ENCODE measurements around the gene BICDL2. TPM values are rescaled to one million over a fixed set of nuclear protein-coding genes. Genes with fewer than 3 reads are reported as not detected.
"Not testable (repeated sequence)": the region's sequence is repeated elsewhere in the genome, so short reads cannot be mapped to it uniquely, and the experiment has no call there.

BICDL2 gene
- polyA plus RNA-seq (ENCODE audit: insufficient read length in 12 of 12), result 1 to 10 TPM in 4 of 12 donors, not detected in 8; 1.0 to 7.7 (median 2.8) TPM
- long read RNA-seq, donor 1, partial matches to known transcripts, result 0 of 5 reads
- long read RNA-seq, donor 1, other reads (novel, unspliced or antisense), result 0 of 5 reads
- long read RNA-seq, donor 2, result 0 reads
- long read RNA-seq, donor 3, result 0 reads
- long read RNA-seq, donor 4, result 0 reads
- long read RNA-seq, donor 5, result 0 reads
- long read RNA-seq, donor 6, result 0 reads
- long read RNA-seq, donor 7, result 0 reads
- long read RNA-seq, donor 8, result 0 reads
- long read RNA-seq, donor 9, result 0 reads
- long read RNA-seq, donor 10, result 0 reads
- long read RNA-seq, donor 11, result 0 reads

DNA sequence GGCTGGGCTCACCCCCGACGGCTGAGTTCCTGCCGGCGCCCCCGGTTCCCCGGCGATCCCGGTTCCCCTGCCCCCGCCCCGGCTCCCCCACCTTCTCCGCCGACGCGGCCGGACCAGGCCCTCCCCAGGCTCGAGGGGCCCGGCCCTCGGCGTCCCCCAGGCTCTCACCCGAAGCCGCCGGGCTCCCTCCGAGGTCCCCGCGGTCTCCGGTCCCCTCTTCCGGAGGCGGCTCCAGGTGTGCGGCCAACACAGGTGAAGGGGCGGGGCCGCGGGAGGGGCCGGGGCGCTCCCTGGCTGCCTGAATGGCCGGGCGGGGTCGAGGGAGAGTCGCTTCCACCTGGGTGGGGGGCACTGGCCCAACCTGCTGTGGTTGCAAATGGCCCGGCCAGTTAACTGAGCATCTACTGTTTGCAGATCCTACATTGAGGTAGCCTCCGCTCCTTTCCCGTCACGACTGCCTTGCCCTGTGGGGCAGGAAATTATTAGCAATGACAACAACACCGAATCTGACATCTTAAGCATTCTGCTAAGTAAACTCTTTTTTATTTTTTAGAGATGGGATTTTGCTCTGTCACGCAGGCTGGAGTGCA, at the start of gene BICDL2:
Gene BICDL2, minus strand, starts transcription at position 219 of the 590 bp plus-strand sequence. CDS start 1,448 bp downstream, outside the sequence.
- DNase-seq, result no peak

DNA sequence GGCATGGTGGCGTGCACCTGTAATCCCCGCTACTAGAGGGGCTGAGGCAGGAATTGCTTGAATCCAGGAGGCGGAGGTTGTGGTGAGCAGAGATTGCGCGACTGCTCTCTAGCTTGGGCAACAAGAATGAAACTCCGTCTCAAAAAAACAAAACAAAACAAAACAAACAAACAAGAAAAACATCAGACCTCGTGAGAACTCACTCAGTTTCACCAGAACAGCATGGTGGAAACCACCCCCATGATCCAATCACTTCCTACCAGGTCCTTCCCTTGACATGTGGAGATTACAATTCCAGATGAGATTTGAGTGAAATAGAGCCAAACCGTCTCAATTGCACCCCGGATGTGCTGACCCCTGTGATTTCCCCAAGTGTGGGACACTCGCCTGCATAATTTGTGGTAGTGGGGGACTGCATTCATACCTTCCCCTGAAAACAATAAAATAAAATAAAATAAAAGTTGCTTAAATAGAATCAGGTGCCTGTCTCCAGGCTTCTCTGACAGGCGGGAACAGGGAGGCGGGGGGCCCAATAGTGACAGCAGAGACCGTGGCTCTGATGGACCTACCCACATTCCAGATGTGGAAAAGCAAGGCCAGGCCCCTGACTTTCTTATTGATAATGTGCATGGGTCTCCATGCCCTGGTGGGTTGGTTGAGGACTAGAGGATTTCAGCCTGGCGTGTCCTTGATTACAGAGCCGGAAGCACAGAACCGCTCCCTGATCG, 49.3 kb upstream of the BICDL2 start:
- no peak for DNase-seq

GRCh38 chr16:3084969-3085670, 48.4 kb upstream of the BICDL2 start:
- no peak for DNase-seq

- no peak for DNase-seq
Measured at GRCh38 chr16:3084491-3084890, 47.7 kb upstream of the BICDL2 start.

- DNase-seq, result not testable (repeated sequence)
Measured at GRCh38 chr16:3083408-3083807, 46.7 kb upstream of the BICDL2 start.

- not testable (repeated sequence) for DNase-seq
Measured at GRCh38 chr16:3081957-3082356, 45.2 kb upstream of the BICDL2 start.

- DNase-seq, result no peak
Measured at GRCh38 chr16:3080024-3080423, 43.3 kb upstream of the BICDL2 start.

GRCh38 chr16:3076577-3076976, 39.8 kb upstream of the BICDL2 start:
- DNase-seq, result no peak

DNA sequence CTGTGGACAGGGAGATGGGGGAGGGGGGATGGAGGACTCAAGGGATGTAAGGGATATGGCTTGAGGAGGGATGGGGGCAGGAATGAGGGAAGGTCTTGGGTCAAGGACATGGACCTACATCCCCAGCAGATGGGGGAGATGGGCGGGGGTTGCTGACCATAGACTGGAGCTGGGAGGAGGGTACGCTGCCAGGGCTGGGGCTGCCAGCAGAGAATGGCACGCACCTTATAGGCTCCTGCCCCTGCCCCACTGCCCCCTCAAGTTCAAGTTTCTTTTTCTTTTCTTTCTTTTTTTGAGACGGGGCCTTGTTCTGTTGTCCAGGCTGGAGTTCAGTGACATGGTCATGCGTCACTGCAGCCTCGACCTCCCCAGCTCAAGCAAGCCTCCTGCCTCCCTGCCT, 39.2 kb upstream of the BICDL2 start:
- DNase-seq, result not testable (repeated sequence)

DNA sequence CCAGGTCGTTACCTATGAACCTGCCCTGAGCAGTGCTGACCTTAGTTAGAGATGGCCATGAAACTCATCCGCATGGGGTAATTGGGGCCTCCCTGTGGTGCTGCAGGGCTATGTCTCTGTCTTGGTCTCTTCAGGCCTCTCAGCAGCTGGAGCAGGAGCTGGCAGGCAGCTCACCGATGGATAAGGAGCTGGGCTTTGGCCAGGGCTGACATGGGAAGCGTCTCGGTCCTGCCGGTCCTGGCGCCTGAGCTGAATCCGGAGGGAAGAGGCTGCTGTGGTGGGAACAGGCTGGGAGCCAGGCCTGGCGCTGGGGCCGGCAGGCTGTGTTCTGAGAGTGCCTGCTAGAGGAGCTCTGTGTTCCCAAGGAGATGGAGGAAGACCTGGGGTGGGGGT, 38.8 kb upstream of the BICDL2 start:
- no peak for DNase-seq

DNA sequence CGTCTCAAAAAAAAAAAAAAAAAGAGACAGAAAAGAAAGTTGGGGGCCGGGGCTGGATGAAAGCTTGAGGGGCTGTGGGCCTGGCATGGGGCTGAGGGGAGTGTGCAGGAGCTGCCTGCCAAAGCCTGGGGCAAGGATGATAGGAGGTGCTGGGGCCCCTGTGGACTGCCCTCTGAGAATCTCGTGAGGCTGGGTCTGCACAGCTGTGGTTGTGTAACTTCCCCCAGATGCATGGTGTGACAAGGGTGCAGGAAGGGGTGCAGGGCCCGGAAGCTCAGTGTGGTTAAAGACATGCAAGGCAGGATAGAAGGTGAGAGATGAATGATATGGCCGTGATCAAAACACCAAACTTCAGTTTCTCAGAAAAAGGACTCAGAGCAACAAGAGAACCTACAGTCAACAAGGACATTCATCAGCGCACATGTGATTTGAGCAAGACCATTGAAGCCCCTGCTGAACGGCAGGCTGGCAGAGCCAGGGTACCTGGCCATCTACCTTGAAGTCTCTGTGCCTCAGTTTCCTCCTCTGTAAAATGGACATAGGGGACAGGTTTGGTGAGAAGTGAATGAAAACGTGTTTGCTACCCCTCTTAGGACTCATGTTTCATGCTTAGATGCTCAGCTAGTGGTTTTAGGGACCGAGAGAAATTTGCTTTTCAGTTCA, 38.2 kb upstream of the BICDL2 start:
- DNase-seq, result no peak

- no peak for DNase-seq
Measured at GRCh38 chr16:3073448-3073847, 36.7 kb upstream of the BICDL2 start.

DNA sequence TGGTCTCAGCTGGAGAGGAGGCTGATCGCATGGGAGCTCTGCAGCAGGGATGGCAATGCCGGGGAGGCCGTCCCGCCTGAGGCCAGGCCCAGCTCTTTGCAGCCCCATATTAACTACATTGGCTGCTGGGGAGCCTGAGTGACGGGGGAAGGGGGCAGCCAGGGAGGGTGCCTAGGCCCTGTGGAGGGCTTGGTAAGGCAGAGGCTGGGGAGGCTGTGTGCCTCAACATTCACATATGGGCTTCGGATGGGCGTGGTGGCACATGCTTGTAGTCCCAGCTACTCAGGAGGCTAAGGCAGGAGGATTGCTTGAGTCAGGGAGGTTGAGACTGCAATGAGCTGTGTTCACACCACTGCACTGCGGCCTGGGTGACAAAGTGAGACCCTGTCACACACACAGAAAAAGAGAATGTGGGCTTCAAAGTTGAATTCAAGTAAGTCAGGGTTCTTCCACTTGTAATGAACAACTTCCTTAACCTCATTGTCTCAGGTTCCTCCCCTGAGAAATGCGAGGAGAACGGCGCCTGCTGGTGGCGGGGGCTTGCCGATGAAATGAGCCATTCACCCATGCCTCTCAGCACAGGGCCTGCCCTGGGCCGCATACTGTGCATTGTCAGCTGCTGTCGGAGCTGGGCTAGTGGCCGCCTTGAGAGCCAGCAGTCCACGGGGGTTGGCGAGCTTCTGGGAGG, 36.0 kb upstream of the BICDL2 start:
- DNase-seq, result not testable (repeated sequence)

GRCh38 chr16:3072148-3072547, 35.4 kb upstream of the BICDL2 start:
- DNase-seq, result not testable (repeated sequence)

DNA sequence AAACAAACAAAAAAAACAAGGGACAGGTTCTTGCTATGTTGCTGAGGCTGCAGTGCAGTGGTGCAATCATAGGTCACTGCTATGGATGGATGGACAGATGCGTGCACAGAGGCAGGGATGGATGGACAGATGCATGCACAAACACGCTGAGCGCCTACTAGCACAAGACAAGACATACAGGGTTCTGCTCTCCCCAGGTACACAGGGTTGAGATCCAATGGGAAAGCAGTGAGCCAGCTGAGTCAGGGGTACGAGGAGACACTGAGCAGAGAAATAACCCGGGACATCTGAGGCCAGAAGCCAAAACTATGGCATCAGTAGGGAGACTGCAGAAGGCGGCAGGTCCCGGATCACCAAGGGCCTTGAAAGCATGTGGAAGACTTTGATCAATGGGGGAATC, 34.9 kb upstream of the BICDL2 start:
- no peak for DNase-seq

- no peak for DNase-seq
Measured at GRCh38 chr16:3070608-3071111, 33.9 kb upstream of the BICDL2 start.

DNA sequence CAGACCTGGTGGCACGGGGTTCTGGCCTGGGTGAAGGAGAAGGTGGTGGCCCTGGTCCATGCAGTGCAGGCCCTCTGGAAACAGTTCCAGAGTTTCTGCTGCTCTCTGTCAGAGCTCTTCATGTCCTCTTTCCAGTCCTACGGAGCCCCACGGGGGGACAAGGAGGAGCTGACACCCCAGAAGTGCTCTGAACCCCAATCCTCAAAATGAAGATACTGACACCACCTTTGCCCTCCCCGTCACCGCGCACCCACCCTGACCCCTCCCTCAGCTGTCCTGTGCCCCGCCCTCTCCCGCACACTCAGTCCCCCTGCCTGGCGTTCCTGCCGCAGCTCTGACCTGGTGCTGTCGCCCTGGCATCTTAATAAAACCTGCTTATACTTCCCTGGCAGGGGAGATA, 32.4 kb upstream of the BICDL2 start:
- not testable (repeated sequence) for DNase-seq

GRCh38 chr16:3068487-3068886, 31.7 kb upstream of the BICDL2 start:
- no peak for DNase-seq

DNA sequence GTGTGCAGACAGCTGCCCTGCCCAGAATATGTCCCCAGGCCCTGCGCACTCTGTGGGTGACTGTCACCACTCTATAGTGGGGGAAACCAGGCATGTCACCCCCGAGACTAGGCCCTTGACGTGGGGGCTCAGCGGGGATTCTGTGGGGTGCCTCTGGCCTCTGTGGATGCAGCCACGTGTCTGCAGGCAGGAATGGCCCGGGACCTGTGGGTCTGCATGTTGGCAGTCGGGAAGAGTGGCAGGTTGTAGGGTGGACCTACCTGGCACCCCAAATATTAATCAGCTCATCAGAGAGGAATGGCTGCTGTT, 29.6 kb upstream of the BICDL2 start:
- DNase-seq, result no peak

- no peak for DNase-seq
Measured at GRCh38 chr16:3065742-3066439, 29.1 kb upstream of the BICDL2 start.

Measured in muscle of arm (tissue), 14 donors.